Measurements from ENCODE around the gene CHI3L2. TPM values are rescaled to one million over a fixed set of nuclear protein-coding genes. Genes with fewer than 3 reads are reported as not detected.

CHI3L2 gene
- polyA plus RNA-seq, 2 of the 4 experiments (the other 2 are of a cell fraction), result 0.23 to 0.43 TPM

DNA sequence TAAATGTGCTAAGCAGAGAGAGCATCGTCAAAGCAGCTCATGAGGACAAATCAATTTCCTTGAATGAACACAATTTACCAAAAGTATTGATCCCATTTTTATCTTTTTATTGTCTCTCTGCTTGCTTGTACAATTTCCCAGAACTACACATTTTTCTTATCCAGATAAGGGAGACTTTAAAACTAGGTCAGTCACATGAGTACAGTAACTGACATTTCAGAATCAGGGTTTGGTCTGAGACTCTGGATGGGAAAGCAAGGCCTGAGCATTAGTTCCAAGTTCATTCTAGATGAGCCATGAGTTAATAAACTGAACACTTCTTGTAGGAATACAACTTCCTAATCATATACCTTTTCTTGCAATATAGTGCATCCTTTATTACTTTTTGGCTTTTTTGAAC is 15.6 kb upstream of the CHI3L2 start (continued):
- TF ChIP-seq SMC3 (IDR thresholded peaks at IDR 0.05) (no peak), MAFK (IDR thresholded peaks at IDR 0.05; ENCODE audit: partially characterized antibody) (no peak), HDAC2 (IDR thresholded peaks at IDR 0.05) (no peak), TP53 (CRISPR knock-in tag; IDR thresholded peaks at IDR 0.05) (no peak)

DNA sequence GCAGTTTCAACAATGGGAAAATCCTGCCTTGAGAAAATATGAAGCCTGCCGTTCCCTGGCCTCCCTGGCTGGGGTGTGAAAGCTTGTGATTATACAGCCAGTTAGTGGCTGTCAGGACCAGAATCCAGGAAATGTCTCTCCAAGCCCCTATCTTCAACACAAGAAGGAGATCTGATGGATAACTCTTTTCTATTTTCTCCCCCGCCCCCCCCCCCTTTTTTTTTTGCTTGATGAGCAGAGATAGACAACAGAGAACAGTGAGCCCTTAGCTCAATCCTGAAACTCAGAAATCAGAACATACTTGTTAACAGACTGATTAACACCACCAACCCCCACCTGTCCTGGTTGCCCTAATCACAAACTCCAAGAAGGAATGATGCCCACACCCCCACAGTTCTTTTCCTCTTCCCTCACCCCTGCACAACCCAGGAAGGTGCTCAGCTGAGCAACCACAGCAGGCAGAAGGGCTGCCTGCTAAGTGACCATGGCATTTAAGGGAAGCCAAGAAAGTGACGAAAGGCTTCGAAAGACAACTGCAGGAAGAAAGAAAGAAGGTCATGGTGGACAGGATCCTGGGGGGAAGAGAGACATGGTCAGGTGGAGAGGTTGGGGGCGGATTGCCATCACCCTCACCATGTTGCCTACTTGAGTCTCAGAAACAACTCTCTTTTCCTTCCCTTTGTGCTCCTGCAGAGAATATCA is 14.7 kb upstream of the CHI3L2 start:
- Histone ChIP-seq H3K4me2 (no peak overlapping the region), H3K27ac (no peak overlapping the region), H3K4me3 (no peak overlapping the region), H3K9me3 (no peaks in the 10 kb centered on the region), H3K4me1 (no peaks in the 10 kb centered on the region)
- TF ChIP-seq ZFP36 (IDR thresholded peaks at IDR 0.05; ENCODE audit: borderline replicate concordance, partially characterized antibody) (no peak), POLR2AphosphoS2 (conservative IDR thresholded peaks at IDR 0.05; ENCODE audit: low read length) (no peak), ESRRA (IDR thresholded peaks at IDR 0.05; ENCODE audit: borderline replicate concordance, low read length) (no peak), TP53 (CRISPR knock-in tag; IDR thresholded peaks at IDR 0.05) (no peak)
- TF ChIP-seq, protein P1, sequence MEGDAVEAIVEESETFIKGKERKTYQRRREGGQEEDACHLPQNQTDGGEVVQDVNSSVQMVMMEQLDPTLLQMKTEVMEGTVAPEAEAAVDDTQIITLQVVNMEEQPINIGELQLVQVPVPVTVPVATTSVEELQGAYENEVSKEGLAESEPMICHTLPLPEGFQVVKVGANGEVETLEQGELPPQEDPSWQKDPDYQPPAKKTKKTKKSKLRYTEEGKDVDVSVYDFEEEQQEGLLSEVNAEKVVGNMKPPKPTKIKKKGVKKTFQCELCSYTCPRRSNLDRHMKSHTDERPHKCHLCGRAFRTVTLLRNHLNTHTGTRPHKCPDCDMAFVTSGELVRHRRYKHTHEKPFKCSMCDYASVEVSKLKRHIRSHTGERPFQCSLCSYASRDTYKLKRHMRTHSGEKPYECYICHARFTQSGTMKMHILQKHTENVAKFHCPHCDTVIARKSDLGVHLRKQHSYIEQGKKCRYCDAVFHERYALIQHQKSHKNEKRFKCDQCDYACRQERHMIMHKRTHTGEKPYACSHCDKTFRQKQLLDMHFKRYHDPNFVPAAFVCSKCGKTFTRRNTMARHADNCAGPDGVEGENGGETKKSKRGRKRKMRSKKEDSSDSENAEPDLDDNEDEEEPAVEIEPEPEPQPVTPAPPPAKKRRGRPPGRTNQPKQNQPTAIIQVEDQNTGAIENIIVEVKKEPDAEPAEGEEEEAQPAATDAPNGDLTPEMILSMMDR (IDR thresholded peaks at IDR 0.05), result no peak
- TF ChIP-seq, protein P2, sequence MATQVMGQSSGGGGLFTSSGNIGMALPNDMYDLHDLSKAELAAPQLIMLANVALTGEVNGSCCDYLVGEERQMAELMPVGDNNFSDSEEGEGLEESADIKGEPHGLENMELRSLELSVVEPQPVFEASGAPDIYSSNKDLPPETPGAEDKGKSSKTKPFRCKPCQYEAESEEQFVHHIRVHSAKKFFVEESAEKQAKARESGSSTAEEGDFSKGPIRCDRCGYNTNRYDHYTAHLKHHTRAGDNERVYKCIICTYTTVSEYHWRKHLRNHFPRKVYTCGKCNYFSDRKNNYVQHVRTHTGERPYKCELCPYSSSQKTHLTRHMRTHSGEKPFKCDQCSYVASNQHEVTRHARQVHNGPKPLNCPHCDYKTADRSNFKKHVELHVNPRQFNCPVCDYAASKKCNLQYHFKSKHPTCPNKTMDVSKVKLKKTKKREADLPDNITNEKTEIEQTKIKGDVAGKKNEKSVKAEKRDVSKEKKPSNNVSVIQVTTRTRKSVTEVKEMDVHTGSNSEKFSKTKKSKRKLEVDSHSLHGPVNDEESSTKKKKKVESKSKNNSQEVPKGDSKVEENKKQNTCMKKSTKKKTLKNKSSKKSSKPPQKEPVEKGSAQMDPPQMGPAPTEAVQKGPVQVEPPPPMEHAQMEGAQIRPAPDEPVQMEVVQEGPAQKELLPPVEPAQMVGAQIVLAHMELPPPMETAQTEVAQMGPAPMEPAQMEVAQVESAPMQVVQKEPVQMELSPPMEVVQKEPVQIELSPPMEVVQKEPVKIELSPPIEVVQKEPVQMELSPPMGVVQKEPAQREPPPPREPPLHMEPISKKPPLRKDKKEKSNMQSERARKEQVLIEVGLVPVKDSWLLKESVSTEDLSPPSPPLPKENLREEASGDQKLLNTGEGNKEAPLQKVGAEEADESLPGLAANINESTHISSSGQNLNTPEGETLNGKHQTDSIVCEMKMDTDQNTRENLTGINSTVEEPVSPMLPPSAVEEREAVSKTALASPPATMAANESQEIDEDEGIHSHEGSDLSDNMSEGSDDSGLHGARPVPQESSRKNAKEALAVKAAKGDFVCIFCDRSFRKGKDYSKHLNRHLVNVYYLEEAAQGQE (IDR thresholded peaks at IDR 0.05), result no peak
- FAIRE-seq (no peak), DNase-seq (ENCODE audit: low read depth in 1 of 2, low spot score in 1 of 2) (no peak), ATAC-seq (no peak)
- POLR2A ChIA-PET, result no interaction called here
- 73% methylated on average over 5 of the region's 5 CpGs for WGBS (ENCODE audit: missing lambda C conversion rate)
- CTCF ChIA-PET, result no interaction called here

DNA sequence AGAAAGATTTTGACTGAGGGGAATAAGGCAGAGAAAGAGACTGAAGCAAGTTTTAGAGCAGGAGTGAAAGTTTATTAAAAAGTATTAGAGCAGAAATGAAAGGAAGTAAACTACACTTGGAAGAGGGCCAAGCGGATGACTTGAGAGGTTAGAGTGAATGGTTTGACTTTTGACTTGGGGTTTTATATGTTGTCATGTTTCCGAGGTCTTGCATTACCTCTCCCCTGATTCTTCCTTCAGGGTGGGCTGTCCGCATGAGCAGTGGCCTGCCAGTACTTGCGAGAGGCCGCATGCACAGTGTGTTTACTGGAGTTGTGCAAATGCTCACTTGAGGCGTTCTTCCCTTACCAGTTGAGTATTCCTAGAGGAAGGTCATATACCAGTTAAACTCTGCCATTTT is 14.1 kb upstream of the CHI3L2 start:
- Histone ChIP-seq H3K4me3 (no peak overlapping the region), H3K4me2 (no peak overlapping the region), H3K27ac (no peak overlapping the region), H3K9me3 (no peaks in the 10 kb centered on the region), H3K4me1 (no peaks in the 10 kb centered on the region)
- no peak for ATAC-seq
- ChIA-PET CTCF (no interaction called here), POLR2A (no interaction called here)
- no peak for DNase-seq (ENCODE audit: low read depth in 1 of 2, low spot score in 1 of 2)
- TF ChIP-seq GATA3 (IDR thresholded peaks at IDR 0.05; ENCODE audit: borderline replicate concordance), result no peak
- TF ChIP-seq FOXS1 (CRISPR knock-in tag; IDR thresholded peaks at IDR 0.05), result no peak
- no peak for TF ChIP-seq MAFK (IDR thresholded peaks at IDR 0.05; ENCODE audit: partially characterized antibody)
- TF ChIP-seq, protein P3, sequence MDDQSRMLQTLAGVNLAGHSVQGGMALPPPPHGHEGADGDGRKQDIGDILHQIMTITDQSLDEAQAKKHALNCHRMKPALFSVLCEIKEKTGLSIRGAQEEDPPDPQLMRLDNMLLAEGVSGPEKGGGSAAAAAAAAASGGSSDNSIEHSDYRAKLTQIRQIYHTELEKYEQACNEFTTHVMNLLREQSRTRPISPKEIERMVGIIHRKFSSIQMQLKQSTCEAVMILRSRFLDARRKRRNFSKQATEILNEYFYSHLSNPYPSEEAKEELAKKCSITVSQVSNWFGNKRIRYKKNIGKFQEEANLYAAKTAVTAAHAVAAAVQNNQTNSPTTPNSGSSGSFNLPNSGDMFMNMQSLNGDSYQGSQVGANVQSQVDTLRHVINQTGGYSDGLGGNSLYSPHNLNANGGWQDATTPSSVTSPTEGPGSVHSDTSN (IDR thresholded peaks at IDR 0.05), result no peak
- no peak for TF ChIP-seq MAZ (IDR thresholded peaks at IDR 0.05; ENCODE audit: borderline replicate concordance, low read depth, low read length)
- TF ChIP-seq MYC (IDR thresholded peaks at IDR 0.05; ENCODE audit: borderline replicate concordance, low read length), result no peak
- TF ChIP-seq CBX2 (IDR thresholded peaks at IDR 0.05; ENCODE audit: borderline replicate concordance, low read depth), result no peak
- no peak for TF ChIP-seq SREBF2 (IDR thresholded peaks at IDR 0.05)
- no peak for TF ChIP-seq HOXA7 (CRISPR knock-in tag; IDR thresholded peaks at IDR 0.05)
- TF ChIP-seq, protein P4, sequence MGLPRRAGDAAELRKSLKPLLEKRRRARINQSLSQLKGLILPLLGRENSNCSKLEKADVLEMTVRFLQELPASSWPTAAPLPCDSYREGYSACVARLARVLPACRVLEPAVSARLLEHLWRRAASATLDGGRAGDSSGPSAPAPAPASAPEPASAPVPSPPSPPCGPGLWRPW (IDR thresholded peaks at IDR 0.05), result no peak
- TF ChIP-seq, protein P5, sequence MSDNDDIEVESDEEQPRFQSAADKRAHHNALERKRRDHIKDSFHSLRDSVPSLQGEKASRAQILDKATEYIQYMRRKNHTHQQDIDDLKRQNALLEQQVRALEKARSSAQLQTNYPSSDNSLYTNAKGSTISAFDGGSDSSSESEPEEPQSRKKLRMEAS (IDR thresholded peaks at IDR 0.05), result no peak
- no peak for TF ChIP-seq SMC3 (IDR thresholded peaks at IDR 0.05)
- no peak for TF ChIP-seq CHD4 (IDR thresholded peaks at IDR 0.05; ENCODE audit: borderline replicate concordance)
- FAIRE-seq, result no peak
- 88% methylated on average over 6 of the region's 6 CpGs for WGBS (ENCODE audit: missing lambda C conversion rate)

Measured in A549 (cell line).